AG10803 (cell line): ENCODE data around the gene CRYBG3.
A peak's percentile ranks its signal among the peaks of the same experiment; 100 is the strongest.

Experiments
- DNase-seq: peaks from one replicate; pipeline ENCODE4 v3.0.0; 2010; ENCODE audit warnings: low read depth
- H3K4me3 ChIP-seq: 2 replicates; pipeline ENCODE4 v1.5.1; 2011; ENCODE audit warnings: mild to moderate bottlenecking, low read length, control low read depth
- TF ChIP-seq, protein P1 (sequence below): conservative IDR thresholded peaks from 2 replicates; pipeline ENCODE4 v1.5.1; 2011; ENCODE audit warnings: mild to moderate bottlenecking, low read length, control low read depth, inconsistent platforms

Gene CRYBG3

DNA sequence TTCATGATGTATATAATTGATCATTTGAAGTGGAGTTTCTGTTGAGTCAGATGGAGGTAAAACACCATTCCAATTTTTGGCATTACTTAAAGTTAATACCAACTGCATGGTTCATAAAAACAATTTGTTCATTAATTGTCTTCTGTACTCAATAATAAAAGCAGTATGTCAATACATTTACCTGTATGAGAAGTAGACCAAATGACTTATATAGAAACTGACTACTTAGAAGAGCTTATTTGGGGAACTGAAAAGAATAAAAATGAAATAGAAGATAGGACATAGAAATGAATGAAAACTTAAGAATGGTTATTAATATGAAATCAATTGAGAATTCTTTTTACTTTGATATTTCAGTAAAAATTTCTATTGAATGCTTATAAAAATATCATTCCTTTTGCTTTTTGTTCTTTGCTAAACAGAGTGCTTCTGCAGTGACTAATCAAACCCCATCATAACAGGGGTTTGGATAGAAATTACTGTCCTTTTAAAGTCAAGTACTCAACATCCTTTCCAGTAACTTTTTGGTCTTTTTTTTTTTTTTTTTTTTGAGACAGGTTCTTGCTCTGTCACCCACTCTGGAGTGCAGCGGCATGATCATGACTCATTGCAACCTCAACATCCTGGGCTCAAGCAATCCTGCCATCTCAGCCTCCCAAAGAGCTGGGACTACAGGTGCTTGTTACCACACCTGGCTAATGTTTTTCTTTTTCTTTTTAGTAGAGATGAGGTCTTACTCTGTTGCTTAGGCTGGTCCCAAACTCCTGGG, 6.5 kb upstream of the CRYBG3 start:
- H3K4me3 ChIP-seq: no peak overlapping the region
- TF ChIP-seq, protein P1, sequence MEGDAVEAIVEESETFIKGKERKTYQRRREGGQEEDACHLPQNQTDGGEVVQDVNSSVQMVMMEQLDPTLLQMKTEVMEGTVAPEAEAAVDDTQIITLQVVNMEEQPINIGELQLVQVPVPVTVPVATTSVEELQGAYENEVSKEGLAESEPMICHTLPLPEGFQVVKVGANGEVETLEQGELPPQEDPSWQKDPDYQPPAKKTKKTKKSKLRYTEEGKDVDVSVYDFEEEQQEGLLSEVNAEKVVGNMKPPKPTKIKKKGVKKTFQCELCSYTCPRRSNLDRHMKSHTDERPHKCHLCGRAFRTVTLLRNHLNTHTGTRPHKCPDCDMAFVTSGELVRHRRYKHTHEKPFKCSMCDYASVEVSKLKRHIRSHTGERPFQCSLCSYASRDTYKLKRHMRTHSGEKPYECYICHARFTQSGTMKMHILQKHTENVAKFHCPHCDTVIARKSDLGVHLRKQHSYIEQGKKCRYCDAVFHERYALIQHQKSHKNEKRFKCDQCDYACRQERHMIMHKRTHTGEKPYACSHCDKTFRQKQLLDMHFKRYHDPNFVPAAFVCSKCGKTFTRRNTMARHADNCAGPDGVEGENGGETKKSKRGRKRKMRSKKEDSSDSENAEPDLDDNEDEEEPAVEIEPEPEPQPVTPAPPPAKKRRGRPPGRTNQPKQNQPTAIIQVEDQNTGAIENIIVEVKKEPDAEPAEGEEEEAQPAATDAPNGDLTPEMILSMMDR: no peak
- no peak for DNase-seq

DNA sequence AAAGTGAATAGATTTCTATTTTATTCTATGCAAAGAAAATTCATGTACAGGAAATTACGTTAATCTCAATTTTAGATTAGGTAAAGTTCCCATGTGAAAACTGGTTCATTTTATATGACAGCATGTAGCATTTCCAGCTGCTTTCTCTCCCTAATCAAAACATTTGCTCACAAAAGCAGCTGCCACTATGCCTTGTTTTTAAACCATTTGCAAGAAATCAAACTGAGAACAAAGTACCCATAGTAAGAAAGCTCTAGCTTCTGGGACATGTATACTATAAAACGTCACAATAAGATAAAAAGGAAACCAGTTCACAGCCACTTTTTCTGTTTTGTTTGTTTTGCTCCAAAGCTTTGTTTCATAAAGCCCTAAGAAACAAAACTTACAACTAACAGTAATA, 5.0 kb upstream of the CRYBG3 start:
- no peak for DNase-seq
- H3K4me3 ChIP-seq: no peak overlapping the region
- TF ChIP-seq, protein P1: no peak

GRCh38 chr3:97817965-97818364, 3.8 kb upstream of the CRYBG3 start:
- TF ChIP-seq, protein P1: no peak
- DNase-seq: no peak
- H3K4me3 ChIP-seq: no peak overlapping the region

GRCh38 chr3:97820780-97821179, 1.0 kb upstream of the CRYBG3 start:
- DNase-seq: no peak
- TF ChIP-seq, protein P1: no peak
- peak overlapping the region; percentile 83 for H3K4me3 ChIP-seq

GRCh38 chr3:97821287-97821773, 481 bp upstream of the CRYBG3 start:
- DNase-seq: no peak
- TF ChIP-seq, protein P1: no peak
- H3K4me3 ChIP-seq: peak overlapping the region; percentile 83

DNA sequence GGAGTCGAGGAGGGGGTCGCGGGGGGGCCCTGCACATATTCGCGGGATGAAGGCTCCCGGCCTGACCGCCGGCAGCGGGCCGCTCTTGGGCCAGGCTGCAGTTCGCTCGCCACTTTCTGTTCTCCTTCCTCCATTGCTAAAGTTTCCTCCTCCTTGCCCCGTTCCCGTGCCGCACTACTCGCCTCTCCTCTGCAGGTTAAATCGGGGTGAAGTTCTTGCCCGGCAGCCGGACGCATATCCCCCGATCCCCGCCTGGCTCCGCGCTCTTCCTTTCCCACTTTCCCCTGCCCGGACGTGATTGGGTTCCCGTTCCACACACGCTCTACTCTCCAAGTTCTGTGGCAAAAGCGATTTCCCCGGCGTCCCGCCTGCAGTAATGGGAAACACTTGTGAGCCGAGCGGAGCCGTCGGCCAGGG, 556 bp downstream of the CRYBG3 start:
- peak; percentile 67 for DNase-seq
- peak overlapping the region; percentile 83 for H3K4me3 ChIP-seq
- TF ChIP-seq, protein P1: 0 out of 2 replicates have a peak, but pooled peaks have one; percentile 4
